Upper lobe of left lung (tissue), 6 donors: Measurements from ENCODE around the gene NMUR2. TPM values are rescaled to one million over a fixed set of nuclear protein-coding genes. Genes with fewer than 3 reads are reported as not detected.

ENCODE experiments used
- ATAC-seq, 2 donors: fragments of 200-7000 bp; cut with Tn5 transposase; one replicate each; pipeline ENCODE4 v1.9.1; 2022; ENCODE audit warnings: mild to moderate bottlenecking in 2 of 2, moderate library complexity in 2 of 2; ENCODE audit not compliant: low FRiP score in 2 of 2
- DNase-seq, 2 donors: peaks; one replicate each; pipeline ENCODE4 v3.0.0-alpha.2; 2019 to 2020
- H3K27ac ChIP-seq, 4 donors: fragments of 200-600 bp; sonication (generic); one replicate each; pipeline ENCODE4 v1.5.1; 2016 to 2019
- H3K27me3 ChIP-seq, 4 donors: fragments of 200-600 bp; sonication (generic); one replicate each; pipeline ENCODE4 v1.5.1; 2017 to 2019
- H3K36me3 ChIP-seq, 4 donors: fragments of 200-600 bp; sonication (generic); one replicate each; pipeline ENCODE4 v1.5.1; 2016 to 2019
- H3K4me1 ChIP-seq, 4 donors: fragments of 200-600 bp; sonication (generic); one replicate each; pipeline ENCODE4 v1.5.1; 2018 to 2019
- H3K4me3 ChIP-seq, 4 donors: fragments of 200-600 bp; sonication (generic); one replicate each; pipeline ENCODE4 v1.5.1; 2017 to 2019; ENCODE audit warnings: mild to moderate bottlenecking in 2 of 4, moderate library complexity in 1 of 4
- H3K9me3 ChIP-seq, 4 donors: fragments of 200-600 bp; sonication (generic); one replicate each; pipeline ENCODE4 v1.5.1; 2018 to 2019
- CTCF ChIP-seq, 6 experiments: fragments of 450-650 bp in 4 of 6; fragments of 200-600 bp in 2 of 6; sonication (generic) in 2 of 6; IDR thresholded peaks; one replicate each; pipeline ENCODE4 v1.5.1; 2016 to 2019; ENCODE audit warnings: antibody characterized with exemption in 6 of 6
- EP300 ChIP-seq, 4 donors: sonication (generic); formaldehyde crosslinking; IDR thresholded peaks; one replicate each; pipeline ENCODE4 v1.5.1; 2017; ENCODE audit warnings: antibody characterized with exemption in 4 of 4, control low read depth in 2 of 4
- POLR2A ChIP-seq, 4 donors: fragments of 450-650 bp; IDR thresholded peaks; one replicate each; pipeline ENCODE4 v1.5.1; 2016 to 2017; ENCODE audit warnings: antibody characterized with exemption in 4 of 4, mild to moderate bottlenecking in 2 of 4
- POLR2AphosphoS5 ChIP-seq, 2 donors: sonication (generic); formaldehyde crosslinking; IDR thresholded peaks; one replicate each; pipeline ENCODE4 v1.5.1; 2017; ENCODE audit warnings: antibody characterized with exemption in 2 of 2
- WGBS, 2 donors: methylation state at CpG; one replicate each; pipeline ENCODE4 v1.1.5; 2017 to 2018; 5-methylcytosine and 5-hydroxymethylcytosine counted together
- total RNA-seq, 6 donors: library from RNA; depleted of rRNA in 4 of 6; stranded (reverse); fragments of >200 nt in 4 of 6; gene quantifications; one replicate each; pipeline versions ENCODE4 v1.1.0 to v1.2.1, GENCODE V29; 2016 to 2021
- donor health status: DM: no; HTN: no; CAD: no; lungs with moderate emphysema.
- donor health status: DM: no; HTN: yes; CAD: no; lungs with severe emphysema.

The NMUR2 gene
- total RNA-seq, 6 donors from 2014 or later, result 0.09 to 0.37 (median 0.15) TPM; not detected in 3

GRCh38 chr5:152404494-152404893, 585 bp downstream of the NMUR2 start:
- Histone ChIP-seq H3K27me3 (no peaks in the 10 kb centered on the region), H3K4me3 (no peak overlapping the region), H3K36me3 (no peaks in the 10 kb centered on the region), H3K27ac (no peak overlapping the region), H3K4me1 (no peaks in the 10 kb centered on the region), H3K9me3 (no peaks in the 10 kb centered on the region)
- ATAC-seq (peak; percentile 10 to 34), DNase-seq (peak in 1 of 2 donors; percentile 46)
- no peak for TF ChIP-seq EP300 (IDR thresholded peaks at IDR 0.05)
- TF ChIP-seq CTCF (IDR thresholded peaks at IDR 0.05), result no peak
- no peak for TF ChIP-seq POLR2AphosphoS5 (IDR thresholded peaks at IDR 0.05)
- TF ChIP-seq POLR2A (IDR thresholded peaks at IDR 0.05), result no peak
- WGBS, 2 donors, result 93% methylated on average over 23 of the region's 23 CpGs

GRCh38 chr5:152403046-152403445, 2.0 kb downstream of the NMUR2 start:
- Histone ChIP-seq H3K9me3 (no peaks in the 10 kb centered on the region), H3K27me3 (no peaks in the 10 kb centered on the region), H3K36me3 (no peaks in the 10 kb centered on the region), H3K4me3 (no peak overlapping the region), H3K27ac (no peak overlapping the region), H3K4me1 (no peaks in the 10 kb centered on the region)
- TF ChIP-seq CTCF (IDR thresholded peaks at IDR 0.05), result no peak
- no peak for TF ChIP-seq EP300 (IDR thresholded peaks at IDR 0.05)
- no peak for TF ChIP-seq POLR2AphosphoS5 (IDR thresholded peaks at IDR 0.05)
- TF ChIP-seq POLR2A (IDR thresholded peaks at IDR 0.05), result no peak
- DNase-seq, result no peak
- no peak for ATAC-seq
- WGBS, 2 donors, result 66 to 75% methylated on average over 2 of the region's 2 CpGs

GRCh38 chr5:152400846-152401245, 4.2 kb downstream of the NMUR2 start:
- Histone ChIP-seq H3K4me3 (no peak overlapping the region), H3K27me3 (no peaks in the 10 kb centered on the region), H3K27ac (no peak overlapping the region), H3K9me3 (no peaks in the 10 kb centered on the region), H3K4me1 (no peaks in the 10 kb centered on the region), H3K36me3 (no peaks in the 10 kb centered on the region)
- TF ChIP-seq CTCF (IDR thresholded peaks at IDR 0.05) (no peak), EP300 (IDR thresholded peaks at IDR 0.05) (no peak), POLR2AphosphoS5 (IDR thresholded peaks at IDR 0.05) (no peak), POLR2A (IDR thresholded peaks at IDR 0.05) (no peak)
- no peak for ATAC-seq
- WGBS, 2 donors, result 50 to 51% methylated on average over 2 of the region's 2 CpGs
- DNase-seq, result no peak

- 80 to 85% methylated on average over 1 of the region's 1 CpG for WGBS, 2 donors
- DNase-seq (no peak), ATAC-seq (no peak)
- no peaks in the 10 kb centered on the region for H3K36me3 ChIP-seq
- TF ChIP-seq CTCF (IDR thresholded peaks at IDR 0.05), result no peak
- H3K27ac ChIP-seq, result no peak overlapping the region
- H3K27me3 ChIP-seq, result no peaks in the 10 kb centered on the region
- no peaks in the 10 kb centered on the region for H3K4me1 ChIP-seq
- no peak overlapping the region for H3K4me3 ChIP-seq
- no peaks in the 10 kb centered on the region for H3K9me3 ChIP-seq
Observed at GRCh38 chr5:152397581-152397980, 7.5 kb downstream of the NMUR2 start.

- Histone ChIP-seq H3K9me3 (peaks cover 0 to 6% (median 0%) of the 10 kb centered on the region in 4 donors), H3K27me3 (no peaks in the 10 kb centered on the region)
- DNase-seq, result no peak
Observed at GRCh38 chr5:152393441-152393840, 11.6 kb downstream of the NMUR2 start.

More at GRCh38 chr5:152393441-152393840, 11.6 kb downstream of the NMUR2 start:
- TF ChIP-seq EP300 (IDR thresholded peaks at IDR 0.05), result no peak
- TF ChIP-seq CTCF (IDR thresholded peaks at IDR 0.05), result no peak
- TF ChIP-seq POLR2A (IDR thresholded peaks at IDR 0.05), result no peak
- no peak for TF ChIP-seq POLR2AphosphoS5 (IDR thresholded peaks at IDR 0.05)
- H3K4me1 ChIP-seq, result no peaks in the 10 kb centered on the region
- no peaks in the 10 kb centered on the region for H3K36me3 ChIP-seq
- H3K27ac ChIP-seq, result no peak overlapping the region
- no peak for ATAC-seq
- H3K4me3 ChIP-seq, result no peak overlapping the region
